Measurements from ENCODE around the gene ZBTB7C. TPM values are rescaled to one million over a fixed set of nuclear protein-coding genes. Genes with fewer than 3 reads are reported as not detected.

Gene ZBTB7C
- total RNA-seq, 3 donors from 2014 or later (not counting 1 experiment from before 2014, with no cell fraction given): 0.07 TPM; not detected in 2

- DNase-seq (no peak), ATAC-seq (no peak)
- Mint-ChIP-seq H3K4me1 (no peaks in the 10 kb centered on the region), H3K36me3 (no peaks in the 10 kb centered on the region), H3K27ac (no peak overlapping the region), H3K9me3 (no peaks in the 10 kb centered on the region), H3K27me3 (ENCODE audit: low read depth in 2 of 2) (peaks cover 5 to 25% of the 10 kb centered on the region in 2 donors), H3K4me3 (no peak overlapping the region)
- Histone ChIP-seq H3K27ac (ENCODE audit: low read length) (no peak overlapping the region), H3K27me3 (ENCODE audit: control insufficient read depth, insufficient read depth, low read length) (no peaks in the 10 kb centered on the region), H3K4me1 (ENCODE audit: control insufficient read depth, insufficient read depth, low read length) (no peaks in the 10 kb centered on the region), H3K36me3 (ENCODE audit: control insufficient read depth, insufficient read depth, low read length) (no peaks in the 10 kb centered on the region), H3K9me3 (ENCODE audit: control insufficient read depth, insufficient read depth, low read length) (no peaks in the 10 kb centered on the region), H3K4me3 (ENCODE audit: low read length) (no peak overlapping the region)
- intact Hi-C loops (cut with micrococcal nuclease): no loop called here
- 77% methylated on average over 11 of the region's 11 CpGs for WGBS (ENCODE audit: insufficient coverage)
- no peak for TF ChIP-seq CTCF (IDR thresholded peaks at IDR 0.05)
Measured at GRCh38 chr18:48151421-48152065, 257.6 kb downstream of the ZBTB7C start.

- Mint-ChIP-seq H3K27me3 (ENCODE audit: low read depth in 2 of 2) (peaks cover 3 to 25% of the 10 kb centered on the region in 2 donors), H3K9me3 (no peaks in the 10 kb centered on the region), H3K4me1 (no peaks in the 10 kb centered on the region), H3K4me3 (no peak overlapping the region), H3K27ac (no peak overlapping the region), H3K36me3 (no peaks in the 10 kb centered on the region)
- no peak overlapping the region for H3K4me3 ChIP-seq (ENCODE audit: low read length)
- no peaks in the 10 kb centered on the region for H3K9me3 ChIP-seq (ENCODE audit: control insufficient read depth, insufficient read depth, low read length)
- H3K27ac ChIP-seq (ENCODE audit: low read length): no peak overlapping the region
- DNase-seq: no peak
- intact Hi-C loops (cut with micrococcal nuclease): no loop called here
- WGBS (ENCODE audit: insufficient coverage): 84% methylated on average over 15 of the region's 15 CpGs
- H3K4me1 ChIP-seq (ENCODE audit: control insufficient read depth, insufficient read depth, low read length): no peaks in the 10 kb centered on the region
- no peaks in the 10 kb centered on the region for H3K27me3 ChIP-seq (ENCODE audit: control insufficient read depth, insufficient read depth, low read length)
- no peak for ATAC-seq
- TF ChIP-seq CTCF (IDR thresholded peaks at IDR 0.05): no peak
- no peaks in the 10 kb centered on the region for H3K36me3 ChIP-seq (ENCODE audit: control insufficient read depth, insufficient read depth, low read length)
Measured at GRCh38 chr18:48149020-48149685, 260.0 kb downstream of the ZBTB7C start.

- Mint-ChIP-seq H3K36me3 (no peaks in the 10 kb centered on the region), H3K4me3 (no peak overlapping the region), H3K27me3 (ENCODE audit: low read depth in 2 of 2) (peaks cover 18% of the 10 kb centered on the region in 2 donors), H3K27ac (no peak overlapping the region), H3K9me3 (no peaks in the 10 kb centered on the region), H3K4me1 (no peaks in the 10 kb centered on the region)
- WGBS (ENCODE audit: insufficient coverage): 70% methylated on average over 1 of the region's 1 CpG
- no peaks in the 10 kb centered on the region for H3K9me3 ChIP-seq (ENCODE audit: control insufficient read depth, insufficient read depth, low read length)
- no peak overlapping the region for H3K4me3 ChIP-seq (ENCODE audit: low read length)
- DNase-seq (no peak), ATAC-seq (no peak)
- no peak for TF ChIP-seq CTCF (IDR thresholded peaks at IDR 0.05)
- H3K4me1 ChIP-seq (ENCODE audit: control insufficient read depth, insufficient read depth, low read length): no peaks in the 10 kb centered on the region
- intact Hi-C loops (cut with micrococcal nuclease): no loop called here
- no peak overlapping the region for H3K27ac ChIP-seq (ENCODE audit: low read length)
- no peaks in the 10 kb centered on the region for H3K27me3 ChIP-seq (ENCODE audit: control insufficient read depth, insufficient read depth, low read length)
- no peaks in the 10 kb centered on the region for H3K36me3 ChIP-seq (ENCODE audit: control insufficient read depth, insufficient read depth, low read length)
Measured at GRCh38 chr18:48142994-48143393, 266.2 kb downstream of the ZBTB7C start.
